Measurements from ENCODE around the gene TMEM18. TPM values are rescaled to one million over a fixed set of nuclear protein-coding genes. Genes with fewer than 3 reads are reported as not detected.

TMEM18 gene
- total RNA-seq, 1 donor from 2014 or later = 50.0 TPM

- Mint-ChIP-seq H3K4me1 (peaks cover 7% of the 10 kb centered on the region), H3K36me3 (peaks cover 13% of the 10 kb centered on the region), H3K27ac (no peak overlapping the region), H3K27me3 (ENCODE audit: insufficient read depth, low read depth) (peaks cover 2% of the 10 kb centered on the region), H3K9me3 (peaks cover 6% of the 10 kb centered on the region), H3K4me3 (no peak overlapping the region)
- Histone ChIP-seq H3K9ac (no peak overlapping the region), H3K4me2 (no peak overlapping the region), H3K36me3 (no peaks in the 10 kb centered on the region), H3K9me3 (ENCODE audit: low read depth) (no peaks in the 10 kb centered on the region), H2AFZ (replicated peaks) (no peak overlapping the region), H4K20me1 (ENCODE audit: low read depth) (no peaks in the 10 kb centered on the region), H3K27me3 (no peaks in the 10 kb centered on the region), H3K79me2 (ENCODE audit: low read depth) (no peaks in the 10 kb centered on the region), H3F3A (ENCODE audit: low read depth) (no peaks in the 10 kb centered on the region), H3K4me1 (no peaks in the 10 kb centered on the region), H3K4me3 (no peak overlapping the region), H3K27ac (no peak overlapping the region)
- no peak for TF ChIP-seq EZH2phosphoT487 (IDR thresholded peaks at IDR 0.05)
- no peak for TF ChIP-seq CTCF (IDR thresholded peaks at IDR 0.05)
- TF ChIP-seq EZH2 (IDR thresholded peaks at IDR 0.05) = no peak
- DNase-seq (ENCODE audit: low spot score) = no peak
These were observed 14.9 kb upstream of the TMEM18 start for GRCh38 chr2:691821-692761.

GRCh38 chr2:690799-691198, 13.6 kb upstream of the TMEM18 start:
- Mint-ChIP-seq H3K4me3 (no peak overlapping the region), H3K27me3 (ENCODE audit: insufficient read depth, low read depth) (peaks cover 2% of the 10 kb centered on the region), H3K4me1 (peaks cover 7% of the 10 kb centered on the region), H3K27ac (peak overlapping the region; percentile 24), H3K36me3 (peaks cover 19% of the 10 kb centered on the region), H3K9me3 (peaks cover 17% of the 10 kb centered on the region)
- no peaks in the 10 kb centered on the region for H3F3A ChIP-seq (ENCODE audit: low read depth)
- H3K4me2 ChIP-seq = no peak overlapping the region
- H3K9ac ChIP-seq = no peak overlapping the region
- TF ChIP-seq EZH2phosphoT487 (IDR thresholded peaks at IDR 0.05) (no peak), CTCF (IDR thresholded peaks at IDR 0.05) (no peak), EZH2 (IDR thresholded peaks at IDR 0.05) (no peak)
- no peaks in the 10 kb centered on the region for H3K4me1 ChIP-seq
- no peaks in the 10 kb centered on the region for H3K79me2 ChIP-seq (ENCODE audit: low read depth)
- no peaks in the 10 kb centered on the region for H3K9me3 ChIP-seq (ENCODE audit: low read depth)
- DNase-seq (ENCODE audit: low spot score) = no peak
- H2AFZ ChIP-seq (replicated peaks) = no peak overlapping the region
- H3K4me3 ChIP-seq = no peak overlapping the region
- H4K20me1 ChIP-seq (ENCODE audit: low read depth) = no peaks in the 10 kb centered on the region
- no peaks in the 10 kb centered on the region for H3K27me3 ChIP-seq
- no peaks in the 10 kb centered on the region for H3K36me3 ChIP-seq
- no peak overlapping the region for H3K27ac ChIP-seq

DNA sequence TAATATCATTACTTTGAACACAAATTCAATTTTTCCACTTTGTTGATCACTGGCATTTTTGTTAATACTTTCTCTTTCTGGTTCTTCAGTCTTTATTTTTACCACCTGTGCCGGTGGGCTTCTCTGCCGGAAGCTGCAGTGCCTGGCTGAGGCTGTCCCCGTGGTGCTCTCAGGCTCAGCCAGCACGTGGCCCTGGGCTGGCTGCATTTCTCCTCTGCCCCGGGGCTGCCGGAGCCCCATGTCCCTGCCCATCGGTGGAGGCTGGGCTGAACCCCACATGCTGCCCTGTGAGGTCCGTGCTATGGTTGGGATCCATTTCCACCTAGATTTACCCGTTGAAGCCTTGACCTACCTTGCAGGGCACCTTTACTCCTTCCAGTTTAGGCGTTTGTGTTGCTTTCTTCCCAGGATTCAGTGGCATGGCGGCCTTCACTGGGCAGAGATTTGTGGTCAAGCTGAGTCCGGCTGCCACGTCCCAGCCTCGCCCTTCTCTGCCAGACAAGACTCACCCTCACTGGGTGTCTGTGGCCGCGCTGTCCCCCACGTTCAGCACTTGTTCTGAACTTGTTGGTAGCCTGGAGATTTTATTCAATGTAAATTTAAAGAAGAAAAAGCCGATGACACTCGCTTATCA, 12.8 kb upstream of the TMEM18 start:
- H3K9me3 Mint-ChIP-seq = peaks cover 22% of the 10 kb centered on the region
- Histone ChIP-seq H3K4me3 (no peak overlapping the region), H2AFZ (replicated peaks) (no peak overlapping the region), H3K9ac (no peak overlapping the region), H3K9me3 (ENCODE audit: low read depth) (no peaks in the 10 kb centered on the region), H3K27me3 (no peaks in the 10 kb centered on the region), H3K79me2 (ENCODE audit: low read depth) (no peaks in the 10 kb centered on the region), H3K4me2 (no peak overlapping the region), H3K4me1 (no peaks in the 10 kb centered on the region), H3F3A (ENCODE audit: low read depth) (no peaks in the 10 kb centered on the region), H4K20me1 (ENCODE audit: low read depth) (no peaks in the 10 kb centered on the region), H3K27ac (no peak overlapping the region), H3K36me3 (no peaks in the 10 kb centered on the region)
- H3K36me3 Mint-ChIP-seq = peaks cover 27% of the 10 kb centered on the region
- peaks cover 7% of the 10 kb centered on the region for H3K4me1 Mint-ChIP-seq
- H3K27me3 Mint-ChIP-seq (ENCODE audit: insufficient read depth, low read depth) = peaks cover 4% of the 10 kb centered on the region
- DNase-seq (ENCODE audit: low spot score) = no peak
- TF ChIP-seq EZH2 (IDR thresholded peaks at IDR 0.05) (no peak), EZH2phosphoT487 (IDR thresholded peaks at IDR 0.05) (no peak), CTCF (IDR thresholded peaks at IDR 0.05) (no peak)
- no peak overlapping the region for H3K27ac Mint-ChIP-seq
- H3K4me3 Mint-ChIP-seq = no peak overlapping the region

Measured in neural progenitor cell (in vitro differentiated cells).